ENCODE data around the gene SH3RF3. TPM values are rescaled to one million over a fixed set of nuclear protein-coding genes. Genes with fewer than 3 reads are reported as not detected.

The SH3RF3 gene
- 7.3 and 14.9 TPM in 2 replicates for total RNA-seq

DNA sequence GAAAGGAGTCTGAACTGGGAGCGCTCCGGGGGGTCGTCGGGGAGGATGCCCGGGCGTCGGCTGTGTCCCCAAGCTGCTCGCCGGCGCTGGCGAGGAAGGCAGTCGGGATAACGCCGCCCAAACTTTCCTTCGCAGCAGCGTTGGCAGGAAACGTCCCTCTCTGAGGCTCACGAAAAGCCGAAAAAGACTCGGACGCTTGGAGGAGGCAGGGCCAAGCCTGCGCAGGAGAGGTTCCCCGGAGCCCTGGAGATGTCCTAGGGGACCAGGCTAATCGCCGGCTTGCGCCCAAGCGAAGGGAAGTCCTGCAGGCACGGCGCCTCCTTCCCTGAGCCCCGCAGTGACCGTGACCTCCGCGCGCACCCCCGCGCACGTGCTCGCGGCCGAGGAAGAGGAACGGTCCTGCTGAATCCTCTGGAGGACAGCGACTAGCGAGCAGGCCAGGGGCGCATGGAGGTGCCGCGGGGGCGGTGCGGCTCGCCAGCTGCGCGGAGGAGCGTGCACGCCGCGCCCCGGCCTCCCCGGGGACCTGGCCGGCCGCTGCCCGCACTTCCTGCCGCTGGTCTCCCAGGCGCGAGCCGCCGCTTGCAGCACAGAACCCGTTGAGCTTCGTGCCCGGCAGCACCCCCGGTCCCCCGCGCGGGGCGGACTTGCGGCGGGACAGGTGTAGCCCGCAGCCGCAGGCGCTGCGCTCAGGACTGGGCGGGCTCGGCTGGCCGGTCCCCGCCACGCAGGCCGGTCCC, at the start of gene SH3RF3:
Gene SH3RF3, plus strand, starts transcription at position 590 of the 740 bp plus-strand sequence.

Small RNA genes within 50 kb of the gene (small RNA-seq; reads per million reads assigned to genes)
- gene MIR4265 = not detected
- not detected for gene MIR4266
- gene RF00017 = not detected
- not detected for gene SNRPGP9

Other genes starting within 250 kb of the SH3RF3 start
- not detected in 2 replicates for gene EDAR, start 140.0 kb upstream of the SH3RF3 start, total RNA-seq